ENCODE measurements around the gene RPL10. TPM values are rescaled to one million over a fixed set of nuclear protein-coding genes. Genes with fewer than 3 reads are reported as not detected.
A peak's percentile ranks its signal among the peaks of the same experiment; 100 is the strongest.

Gene RPL10
- total and polyA plus RNA-seq, 2 of the 13 experiments (the other 11 are each of a cell fraction or from before 2014, with no cell fraction given), result 2,381 to 4,713 TPM

- TF ChIP-seq ELF3 (CRISPR knock-in tag; IDR thresholded peaks at IDR 0.05) (no peak), HNRNPUL1 (IDR thresholded peaks at IDR 0.05; ENCODE audit: low read depth, low read length) (no peak), ZNF878 (CRISPR knock-in tag; IDR thresholded peaks at IDR 0.05) (0 out of 2 replicates have a peak, but pooled peaks have one; percentile 72), HMG20A (CRISPR knock-in tag; IDR thresholded peaks at IDR 0.05; ENCODE audit: borderline replicate concordance) (no peak), HNF1A (IDR thresholded peaks at IDR 0.05; ENCODE audit: low read depth) (no peak), HNF1A (CRISPR knock-in tag; IDR thresholded peaks at IDR 0.05; ENCODE audit: borderline replicate concordance) (no peak), CREBL2 (CRISPR knock-in tag; IDR thresholded peaks at IDR 0.05; ENCODE audit: borderline replicate concordance) (no peak), CEBPB (IDR thresholded peaks at IDR 0.05; ENCODE audit: borderline replicate concordance, low read depth, low read length) (no peak), PRMT3 (CRISPR knock-in tag; IDR thresholded peaks at IDR 0.05; ENCODE audit: borderline replicate concordance, low read depth) (no peak), SP5 (CRISPR knock-in tag; IDR thresholded peaks at IDR 0.05; ENCODE audit: borderline replicate concordance, low read depth) (no peak), ZFP36L2 (CRISPR knock-in tag; IDR thresholded peaks at IDR 0.05) (no peak), ISX (CRISPR knock-in tag; conservative IDR thresholded peaks at IDR 0.05) (no peak), ZNF235 (CRISPR knock-in tag; IDR thresholded peaks at IDR 0.05; ENCODE audit: borderline replicate concordance) (no peak), SSRP1 (CRISPR knock-in tag; IDR thresholded peaks at IDR 0.05) (peak; percentile 97), HBP1 (CRISPR knock-in tag; IDR thresholded peaks at IDR 0.05; ENCODE audit: low read depth) (no peak), AKNA (CRISPR knock-in tag; IDR thresholded peaks at IDR 0.05; ENCODE audit: borderline replicate concordance) (no peak), SNAI1 (CRISPR knock-in tag; IDR thresholded peaks at IDR 0.05; ENCODE audit: borderline replicate concordance) (no peak), KLF15 (CRISPR knock-in tag; IDR thresholded peaks at IDR 0.05; ENCODE audit: borderline replicate concordance) (no peak), ZNF329 (CRISPR knock-in tag; IDR thresholded peaks at IDR 0.05; ENCODE audit: low read depth) (no peak)
Measured at GRCh38 chrX:154401045-154401799, 3.0 kb downstream of the RPL10 start (continued).

All from HepG2 (cell line).